ENCODE results near the gene PYGM.

The PYGM gene

DNA sequence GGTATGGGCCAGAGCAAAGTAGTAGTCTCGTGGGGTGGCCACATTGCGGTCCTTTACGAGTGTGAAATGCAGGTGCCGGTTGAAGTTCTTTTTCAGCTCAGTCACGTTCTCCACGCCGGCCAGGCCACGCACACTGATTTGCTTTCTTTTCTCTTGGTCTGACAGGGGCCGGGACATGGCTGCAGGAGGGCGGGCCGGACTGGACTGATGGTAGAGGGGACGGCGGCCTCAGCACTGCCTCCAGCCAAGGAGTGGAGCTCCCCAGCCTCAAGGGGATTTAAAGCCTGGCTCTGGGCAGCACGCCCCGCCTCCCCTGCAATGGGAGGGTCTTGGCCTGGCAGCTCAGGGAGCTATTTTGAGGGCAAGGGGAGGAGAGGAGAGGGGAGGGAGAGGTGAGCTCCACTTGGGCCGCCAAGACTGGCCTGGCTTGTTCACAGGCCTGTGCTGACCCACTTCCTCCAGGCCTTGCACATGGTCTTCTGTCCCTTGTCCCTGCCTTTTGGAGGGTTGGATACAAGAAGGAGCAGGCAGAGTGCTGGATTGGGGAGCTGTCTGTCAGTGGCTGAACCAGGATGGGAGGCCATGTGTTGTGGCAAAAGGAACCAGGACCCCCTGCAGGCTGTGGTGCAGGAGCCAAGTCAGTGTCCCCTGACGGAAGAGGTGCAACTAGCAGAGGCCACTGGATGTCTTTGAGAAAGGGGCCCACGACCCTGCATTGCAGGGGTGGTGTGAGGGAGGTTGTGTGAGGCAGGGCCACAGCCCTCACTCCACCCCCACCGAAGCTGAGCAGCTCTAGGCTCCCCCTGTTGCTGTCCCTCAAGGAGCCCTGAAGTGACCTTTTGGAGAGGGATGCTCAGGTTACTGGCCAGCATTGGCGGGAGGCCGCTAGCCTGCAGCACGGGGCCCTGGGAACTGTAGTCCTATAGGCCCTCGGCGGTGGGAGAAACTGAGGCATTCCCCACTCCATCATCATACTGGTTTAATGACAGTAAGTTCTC lies at the start of gene PYGM:
Gene PYGM, minus strand, starts transcription at position 253 of the 998 bp plus-strand sequence. Its CDS starts 76 bp downstream, at position 177.
- no peak for DNase-seq (ENCODE audit: low read depth)

DNA sequence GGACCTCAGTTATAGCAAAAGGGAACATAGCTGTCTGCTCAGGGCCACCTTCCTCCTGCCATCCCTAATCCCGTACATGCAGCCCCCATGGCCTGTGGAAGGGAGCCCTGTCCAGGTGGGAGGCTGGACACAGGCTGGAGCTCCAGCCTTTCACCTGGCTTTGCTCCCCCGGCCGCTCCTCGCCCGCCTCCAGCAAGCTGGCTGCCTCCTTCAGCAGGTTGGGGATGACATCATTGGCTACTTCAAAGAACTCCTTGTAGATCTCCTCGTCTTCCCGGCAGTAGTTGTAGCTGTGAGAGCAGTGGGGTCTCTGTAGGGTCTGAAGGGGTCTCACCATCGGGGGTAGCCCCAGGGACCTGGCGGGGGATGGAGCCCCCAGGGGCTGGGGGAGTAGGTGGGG lies 45.7 kb upstream of the PYGM start:
- no peak for DNase-seq (ENCODE audit: low read depth)

DNA sequence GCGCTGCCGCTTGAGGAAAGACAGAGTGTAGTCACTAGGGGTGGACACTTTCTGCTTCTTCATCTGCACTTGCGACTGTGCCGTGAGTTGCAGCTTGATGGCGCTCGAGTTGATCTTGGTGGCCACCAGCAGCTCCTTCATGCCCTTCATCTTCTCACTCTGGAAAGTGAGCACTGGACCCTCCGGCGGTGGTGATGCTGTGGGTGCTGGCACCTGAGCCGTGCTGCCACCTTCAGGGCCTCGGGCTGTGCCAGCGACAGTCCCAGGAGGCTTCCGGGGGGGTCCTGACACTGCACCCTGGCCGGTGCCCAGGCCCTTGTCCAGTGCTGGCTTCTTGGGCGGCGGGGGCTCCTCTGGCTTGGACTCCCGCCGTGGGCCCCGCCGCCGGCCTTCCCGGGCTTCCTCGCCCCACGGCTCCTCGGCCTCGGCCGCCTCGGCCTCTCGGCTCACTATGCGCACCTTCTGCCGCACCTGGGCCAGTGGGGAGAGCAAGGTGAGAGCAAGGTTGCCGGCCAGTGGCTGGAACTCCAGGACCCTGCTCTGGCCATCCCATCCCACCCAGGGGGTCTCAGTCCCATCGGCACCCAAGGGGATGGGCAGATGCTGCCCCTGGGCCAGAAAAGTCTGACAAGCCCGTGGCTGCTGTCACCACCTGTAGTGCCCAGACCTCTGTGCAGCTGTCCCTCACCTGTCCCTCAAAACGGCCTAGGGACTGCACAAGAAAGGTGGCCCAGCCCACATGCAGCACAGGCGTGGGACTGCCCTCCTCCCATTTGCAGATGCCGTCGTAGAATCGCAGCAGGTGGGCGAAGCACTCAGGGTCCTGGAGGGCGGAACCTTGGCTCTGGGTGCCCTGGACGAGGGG lies 44.8 kb upstream of the PYGM start:
- no peak for DNase-seq (ENCODE audit: low read depth)

DNA sequence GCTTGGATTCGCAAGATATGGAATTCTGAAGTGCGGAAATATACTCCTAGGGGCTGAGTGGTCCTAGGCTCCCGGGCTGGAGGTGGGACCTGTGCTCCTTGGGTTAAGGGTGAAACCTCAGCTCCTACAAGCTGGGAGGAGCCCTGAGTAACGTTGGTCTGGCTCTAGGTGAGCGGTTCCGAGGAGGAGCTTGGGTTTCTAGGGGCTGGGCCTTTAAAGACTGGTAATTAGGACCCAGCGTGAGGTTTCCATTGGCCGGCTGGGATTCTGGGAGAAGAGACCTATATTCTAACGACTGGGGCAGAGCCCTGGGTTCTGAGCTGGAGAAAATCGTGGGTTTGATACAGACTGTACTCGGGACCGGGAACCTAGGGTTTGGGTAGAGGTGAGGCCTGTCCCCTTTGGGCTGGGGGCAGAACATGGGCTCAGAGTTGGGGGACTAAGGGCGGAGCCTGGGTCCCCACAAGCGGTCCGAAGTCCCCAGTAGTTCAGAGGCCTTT lies 44.1 kb upstream of the PYGM start:
- no peak for DNase-seq (ENCODE audit: low read depth)

DNA sequence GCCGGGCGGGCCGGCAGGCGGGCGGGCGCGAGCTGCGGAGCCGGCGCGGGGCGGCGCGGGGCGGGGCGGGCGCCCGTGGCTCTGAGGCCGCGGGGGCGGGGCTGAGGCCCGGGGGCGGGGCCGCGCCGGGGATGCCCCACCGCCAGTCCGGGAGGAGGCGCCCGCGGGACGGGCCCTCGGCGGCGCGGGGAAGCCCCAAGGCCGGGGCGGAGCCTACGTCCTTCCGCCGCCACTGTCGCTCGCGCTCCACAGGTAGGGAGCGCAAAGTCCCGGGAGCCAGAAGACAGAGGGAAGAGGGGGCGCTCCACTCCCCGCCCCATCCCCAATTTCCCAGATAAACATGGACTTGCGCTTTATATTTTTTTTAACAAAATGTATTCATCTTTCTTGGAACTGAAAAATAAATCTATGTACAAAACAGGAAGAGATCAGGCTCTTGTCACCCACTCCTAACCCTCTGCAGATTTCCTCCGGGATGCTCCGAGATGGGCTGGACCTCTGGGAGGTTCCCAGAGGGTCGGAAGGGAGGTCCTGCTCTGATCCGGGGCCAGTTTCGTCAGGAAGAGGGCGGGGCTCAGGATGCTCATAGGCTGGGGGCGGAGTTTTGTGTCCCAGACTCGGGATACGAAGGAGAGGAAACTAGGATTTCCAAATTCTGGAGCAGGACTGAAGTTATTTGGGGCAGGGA lies 43.5 kb upstream of the PYGM start, which contains the start of gene MAP4K2:
Gene MAP4K2, minus strand, starts transcription at position 57 of the 688 bp plus-strand sequence. CDS start 65 bp downstream, outside the sequence.
- DNase-seq (ENCODE audit: low read depth): peak; percentile 79

DNA sequence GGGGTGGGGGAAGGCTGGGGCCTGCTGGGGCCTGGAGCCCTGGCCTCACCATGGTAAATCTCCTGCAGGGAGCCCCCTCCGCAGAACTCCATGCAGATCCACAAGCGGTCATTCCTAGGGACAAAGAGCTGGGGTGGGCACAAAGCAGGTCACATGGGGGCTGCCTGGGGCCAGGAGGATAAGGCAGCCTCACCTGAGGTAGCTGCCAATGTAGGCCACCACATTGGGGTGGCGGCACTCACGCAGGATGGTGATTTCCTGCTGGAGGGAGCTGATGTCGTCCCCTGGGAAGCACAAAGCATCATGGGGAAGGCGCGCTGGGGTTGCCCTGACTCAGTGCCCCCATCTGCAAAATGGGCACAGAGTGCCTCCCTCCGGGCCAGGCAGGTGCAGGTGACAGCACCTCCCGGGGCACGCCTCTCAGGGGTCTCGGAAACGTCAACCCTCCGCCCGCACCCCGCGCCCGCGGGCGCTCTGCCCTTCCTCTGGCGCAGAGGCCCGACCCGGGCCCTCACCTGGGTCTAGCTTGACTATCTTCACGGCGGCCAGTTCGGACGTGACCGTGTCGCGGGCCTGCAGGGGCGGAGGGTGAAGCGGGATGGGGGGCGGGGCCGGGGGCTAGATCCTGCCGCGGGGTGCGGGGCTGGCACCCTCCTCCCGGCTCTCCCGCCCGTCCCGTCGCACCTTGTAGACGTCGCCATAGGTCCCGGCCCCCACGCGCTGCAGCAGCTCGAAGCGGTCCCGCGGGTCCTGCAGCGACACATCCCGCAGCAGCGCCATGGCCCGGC lies 42.8 kb upstream of the PYGM start:
- DNase-seq (ENCODE audit: low read depth): peak; percentile 21

DNA sequence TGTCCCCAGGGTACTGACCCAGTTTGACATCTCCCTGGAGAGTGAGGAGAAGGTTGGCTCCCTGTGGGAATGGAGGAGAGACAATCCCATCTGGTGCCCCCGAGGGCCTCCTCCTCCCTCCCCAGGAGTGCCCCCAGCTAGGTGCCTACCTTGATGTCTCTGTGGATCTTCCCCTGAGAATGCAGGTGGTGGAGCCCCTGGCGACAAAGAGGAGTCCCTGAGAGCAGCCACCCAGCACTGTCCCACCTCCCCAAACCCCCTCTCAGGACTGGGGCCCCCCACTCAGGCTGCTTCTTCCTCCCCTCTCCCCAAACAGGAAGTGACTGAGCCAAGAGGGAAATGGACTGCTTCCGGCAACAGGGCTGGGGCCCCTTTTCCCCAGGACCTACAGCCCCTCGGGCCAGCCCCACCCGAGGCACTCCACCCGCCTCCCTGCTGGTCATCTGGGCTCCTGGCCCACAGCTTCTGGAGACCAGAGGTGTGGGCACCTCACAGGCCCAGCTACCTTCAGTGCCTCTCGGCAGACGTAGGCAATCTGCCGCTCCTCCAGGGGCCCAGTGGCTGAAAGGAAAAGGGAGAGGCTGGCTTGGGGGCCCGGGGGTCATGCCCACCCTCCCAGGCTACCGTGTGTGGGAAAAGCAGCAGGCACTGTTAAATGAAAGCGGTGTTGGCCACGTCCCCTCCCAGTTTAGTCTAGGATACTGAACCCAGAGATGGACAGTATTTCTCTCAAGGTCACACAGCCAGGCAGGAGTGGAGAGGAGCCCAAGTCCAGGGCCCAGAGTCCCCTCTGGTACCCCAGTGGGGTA lies 42.0 kb upstream of the PYGM start:
- no peak for DNase-seq (ENCODE audit: low read depth)

DNA sequence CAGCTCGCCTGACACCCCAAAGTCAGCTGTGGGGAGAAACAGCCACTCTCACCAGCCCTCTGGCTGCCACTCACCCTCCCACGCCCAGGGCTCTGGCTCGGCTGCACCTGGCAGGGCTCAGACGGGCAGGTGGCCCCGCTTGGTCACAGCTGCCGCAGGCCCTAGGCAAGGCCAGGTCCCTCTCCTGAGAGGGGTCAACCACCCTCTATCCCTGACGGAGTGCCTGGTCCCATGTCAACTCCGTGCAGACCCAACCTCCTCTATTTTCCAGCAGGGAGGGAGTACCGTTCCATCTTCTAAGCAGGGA lies 41.3 kb upstream of the PYGM start:
- DNase-seq (ENCODE audit: low read depth): no peak

DNA sequence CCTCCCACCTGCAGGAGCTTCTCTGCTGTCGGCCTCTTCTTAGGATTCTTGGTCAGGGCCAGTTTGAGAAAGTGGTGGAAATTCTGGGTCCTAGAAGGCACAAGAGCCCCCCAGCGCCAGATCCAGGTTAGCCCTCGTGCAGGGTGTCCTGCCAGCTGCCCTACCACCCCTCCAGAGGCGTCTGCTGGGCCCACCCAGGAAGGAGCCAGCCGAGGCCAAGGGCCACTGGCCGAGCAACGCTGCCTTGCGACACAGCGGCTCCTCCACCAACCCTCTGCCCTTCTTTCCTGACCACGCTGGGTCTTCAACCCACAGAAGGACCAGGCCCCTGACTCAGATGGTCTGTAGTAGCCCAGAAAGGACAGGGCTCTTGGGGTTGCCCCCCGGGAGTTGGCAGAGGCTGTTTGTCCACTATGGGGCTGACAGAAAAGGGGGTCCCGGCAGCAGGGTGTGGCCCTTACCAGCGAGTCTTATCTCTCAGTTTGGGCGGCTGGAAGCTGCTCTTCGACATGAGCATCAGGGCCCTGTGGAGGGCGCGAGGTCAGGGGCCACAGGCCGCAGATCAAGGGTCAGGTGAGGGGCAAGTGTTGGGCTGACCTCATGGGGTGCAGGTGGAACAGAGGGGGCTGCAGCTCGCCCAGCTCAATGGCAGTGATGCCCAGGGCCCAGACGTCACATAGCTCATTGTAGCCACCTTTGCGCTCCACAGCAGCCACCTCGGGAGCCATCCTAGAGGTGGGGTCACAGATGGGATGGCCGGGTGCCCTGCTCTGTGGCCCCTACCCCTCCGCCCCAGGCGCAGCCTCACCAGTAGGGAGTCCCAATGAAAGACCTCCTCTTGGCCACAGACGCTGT lies 40.8 kb upstream of the PYGM start:
- DNase-seq (ENCODE audit: low read depth): no peak

DNA sequence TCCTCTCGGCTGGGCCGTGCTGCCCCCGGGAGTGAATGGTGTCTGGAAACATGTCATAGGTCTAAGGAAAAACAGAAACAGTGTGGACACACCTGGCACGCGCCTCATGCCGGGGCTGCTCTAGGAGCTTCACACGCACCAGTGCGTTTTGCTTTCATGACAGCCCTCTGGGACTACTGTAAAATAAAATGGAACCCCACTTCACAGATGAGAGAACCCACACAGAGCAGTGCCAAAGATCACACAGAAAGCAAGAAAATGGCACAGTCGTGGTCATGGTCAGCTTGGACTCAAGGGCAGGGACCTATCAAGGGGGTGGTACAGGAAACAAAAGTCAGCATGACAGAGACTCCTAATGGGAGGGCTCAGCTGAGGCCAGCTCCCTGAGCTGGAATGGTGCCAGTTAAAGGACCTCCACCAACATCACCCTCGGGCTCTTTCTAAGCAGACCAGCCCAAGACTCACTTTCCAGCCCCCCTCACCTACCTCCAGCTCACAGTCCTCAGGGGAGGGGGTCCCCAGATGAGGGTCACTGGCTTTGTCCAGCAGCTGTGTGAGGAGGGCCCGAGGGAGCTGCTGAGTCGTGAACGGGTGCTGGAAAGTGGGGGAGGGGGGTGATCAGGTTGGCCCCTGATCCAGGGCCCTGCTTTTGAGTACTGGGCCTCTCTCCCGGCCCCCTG lies 40.0 kb upstream of the PYGM start:
- DNase-seq (ENCODE audit: low read depth): no peak

DNA sequence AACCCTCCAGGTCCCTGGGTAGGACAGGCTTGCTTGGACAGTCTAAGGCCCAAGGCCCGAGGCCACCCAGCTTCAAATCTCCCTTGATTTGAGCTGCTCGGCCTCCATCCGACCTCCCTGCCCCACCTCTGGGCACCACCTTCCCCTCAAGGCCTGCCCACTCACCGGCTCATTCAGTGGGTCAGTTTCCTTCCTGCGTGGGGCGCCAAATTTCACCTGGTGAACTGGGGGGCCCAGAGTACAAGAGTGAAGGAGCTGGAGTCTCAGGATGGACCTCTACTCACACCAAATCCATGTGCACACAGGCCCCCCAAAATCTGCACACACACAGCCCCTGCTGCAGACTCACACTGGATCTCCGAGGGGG lies 39.5 kb upstream of the PYGM start:
- DNase-seq (ENCODE audit: low read depth): no peak

DNA sequence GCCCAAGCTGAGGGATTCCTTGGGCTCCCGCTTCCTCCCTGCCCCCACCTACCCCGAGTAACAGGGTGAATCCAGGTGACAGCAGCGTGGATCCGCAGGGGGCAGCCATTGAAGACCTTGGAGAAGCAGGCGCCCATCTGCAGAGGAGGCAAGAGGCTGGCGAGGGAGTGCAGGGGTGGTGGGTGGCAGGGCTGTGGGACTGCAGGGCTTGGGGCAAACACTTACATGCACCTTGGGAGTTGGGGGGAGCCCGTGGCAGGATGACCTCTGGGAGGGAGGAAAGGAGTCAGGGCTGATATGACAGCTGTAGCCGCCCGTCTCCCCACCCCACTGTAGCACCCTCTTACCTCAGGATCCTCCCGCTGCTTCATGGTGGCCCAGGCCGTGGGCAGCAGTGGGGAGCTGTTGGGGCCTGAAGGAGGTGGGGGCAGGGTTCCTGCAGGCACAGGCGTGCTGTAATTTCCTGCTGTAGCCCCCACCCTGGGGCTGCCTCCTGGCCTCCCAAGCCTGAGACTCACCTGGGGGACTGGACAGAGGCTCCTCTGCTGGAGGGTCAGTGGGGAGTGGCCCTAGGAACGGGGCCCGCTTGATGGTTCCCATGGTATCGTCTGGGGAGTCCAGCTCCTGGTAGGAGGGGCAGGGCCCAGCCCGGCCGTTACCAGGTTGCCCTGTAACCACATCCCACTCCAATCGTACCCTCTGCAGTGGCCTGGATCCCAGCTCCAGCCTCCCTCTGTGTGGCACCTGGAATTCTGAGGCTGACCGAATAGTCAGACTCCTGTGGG lies 37.2 kb upstream of the PYGM start:
- no peak for DNase-seq (ENCODE audit: low read depth)

DNA sequence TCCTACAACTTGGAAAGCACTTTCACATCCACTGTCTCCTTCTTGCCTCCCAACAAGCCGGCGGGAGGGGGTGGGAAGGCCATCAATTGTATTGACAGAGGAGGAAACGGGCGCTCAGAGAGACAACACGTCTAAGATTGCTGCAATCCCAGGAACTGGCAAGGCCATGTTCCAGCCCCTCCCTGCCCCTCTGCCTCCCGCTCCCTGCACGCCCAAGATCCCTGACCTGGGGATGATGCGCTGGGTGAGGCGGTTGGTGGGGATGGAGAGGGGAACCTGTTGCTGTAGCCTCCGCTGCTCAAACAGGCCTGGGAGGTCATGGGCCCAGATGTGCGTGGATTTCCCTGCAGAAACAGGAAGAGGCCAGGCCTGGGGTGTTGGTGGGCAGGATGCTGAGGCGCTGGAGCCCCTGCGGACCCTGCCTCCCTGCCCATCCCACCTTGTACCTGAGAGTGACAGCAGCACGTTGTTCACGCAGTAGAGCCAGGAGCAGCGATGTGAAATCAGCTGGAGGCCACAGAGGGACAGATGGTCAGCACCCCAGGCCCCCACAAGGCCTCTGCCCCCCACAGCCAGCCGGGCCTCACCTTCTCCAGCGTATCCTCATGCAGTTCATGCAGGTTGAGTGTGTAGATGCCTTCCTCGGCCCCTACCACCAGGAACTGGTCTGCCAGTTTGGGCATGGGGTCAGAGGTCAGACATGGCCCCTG lies 36.4 kb upstream of the PYGM start:
- DNase-seq (ENCODE audit: low read depth): no peak

DNA sequence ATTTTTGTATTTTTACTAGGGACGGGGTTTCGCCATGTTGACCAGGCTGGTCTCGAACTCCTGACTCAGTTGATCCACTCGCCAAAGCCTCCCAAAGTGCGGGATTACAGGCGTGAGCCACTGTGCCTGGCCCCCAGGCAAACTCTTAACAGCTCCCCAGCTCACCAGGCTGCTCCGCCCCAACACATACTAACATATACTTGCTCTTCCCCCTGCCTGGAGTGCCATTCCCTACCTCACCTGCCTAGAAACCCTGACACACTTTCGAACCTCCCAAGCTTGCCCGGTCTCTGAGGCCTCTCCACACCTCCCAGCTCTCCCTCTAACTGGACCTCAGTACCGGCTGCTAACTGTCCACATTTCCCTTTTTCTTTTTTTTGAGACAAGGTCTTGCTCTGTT lies 34.8 kb upstream of the PYGM start:
- no peak for DNase-seq (ENCODE audit: low read depth)

DNA sequence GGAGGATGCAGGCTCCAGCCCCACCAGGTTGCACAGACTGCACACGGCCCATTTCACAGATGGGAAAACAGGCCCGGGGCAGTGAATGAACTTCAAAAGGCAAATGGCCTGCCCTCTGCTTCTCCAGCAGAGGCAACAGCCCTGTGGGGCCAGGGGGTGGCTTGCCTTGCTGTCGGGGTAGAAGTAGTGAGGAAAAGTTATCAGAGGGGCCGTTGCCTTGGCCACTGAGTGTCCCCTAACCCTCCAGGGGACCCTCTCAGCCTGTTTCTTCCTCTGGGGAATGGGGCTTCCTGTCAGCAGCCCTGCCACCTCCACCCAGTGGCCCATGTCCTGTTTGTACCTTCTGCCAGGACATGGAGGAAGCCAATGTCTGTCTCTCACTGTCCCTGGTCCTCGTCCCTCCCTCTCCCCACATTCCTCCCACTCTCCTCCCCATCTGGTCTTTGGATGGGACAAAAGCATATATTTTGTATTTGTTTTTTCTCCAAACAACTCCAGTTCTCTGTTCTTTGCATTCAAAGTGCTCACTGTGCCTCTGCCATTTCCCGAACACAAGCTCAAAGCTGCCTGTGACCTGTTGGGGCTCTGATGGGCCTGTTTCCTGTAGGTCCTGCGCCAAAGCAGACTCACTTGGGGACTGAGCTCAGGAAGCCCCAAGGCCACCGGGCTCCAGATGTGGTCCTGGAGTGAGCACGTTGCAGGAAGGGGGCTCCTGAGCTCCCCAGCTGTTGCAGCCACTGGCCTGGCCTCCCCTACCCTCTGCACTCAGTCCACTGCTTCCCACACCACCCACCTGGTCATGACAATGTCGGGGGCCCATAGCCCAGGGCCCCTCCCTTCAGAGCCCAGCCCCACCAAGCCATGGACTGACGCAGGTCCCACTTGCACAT lies 33.7 kb upstream of the PYGM start:
- no peak for DNase-seq (ENCODE audit: low read depth)

DNA sequence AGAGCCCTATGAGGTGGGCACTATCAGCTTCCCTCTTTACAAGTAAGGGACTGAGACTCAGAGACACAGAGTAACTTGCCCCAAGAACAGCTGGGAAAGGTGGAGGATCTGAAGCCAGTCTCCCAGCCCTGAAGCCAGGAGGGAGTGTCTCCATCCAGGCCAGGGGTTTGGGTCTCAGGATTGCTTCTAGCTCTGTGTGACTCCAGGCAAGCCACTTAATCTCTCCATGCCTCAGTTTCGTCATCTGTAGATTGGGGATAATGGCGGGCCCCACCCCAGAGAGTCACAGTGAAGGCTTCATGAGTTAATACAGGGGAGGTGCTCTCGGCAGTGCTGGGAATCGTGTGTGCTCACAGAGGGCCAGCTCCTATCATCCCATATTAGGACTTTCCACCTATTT lies 32.7 kb upstream of the PYGM start:
- DNase-seq (ENCODE audit: low read depth): no peak

Measured in stimulated activated CD4-positive, alpha-beta T cell treated with anti-CD3 and anti-CD28 coated beads, Interleukin-2, amount 100 ng/mL, for 4 hours (primary cell).